NCI-H82 treated with DMSO at 0.1 percent for 48 hours (cell line): ENCODE results near the gene B4GALT5.

Experiments
- DNase-seq: peaks from one replicate; lab custom pipeline; 2025; ENCODE audit not compliant: unreplicated experiment; lab: John Stamatoyannopoulos, UW

The B4GALT5 gene

DNA sequence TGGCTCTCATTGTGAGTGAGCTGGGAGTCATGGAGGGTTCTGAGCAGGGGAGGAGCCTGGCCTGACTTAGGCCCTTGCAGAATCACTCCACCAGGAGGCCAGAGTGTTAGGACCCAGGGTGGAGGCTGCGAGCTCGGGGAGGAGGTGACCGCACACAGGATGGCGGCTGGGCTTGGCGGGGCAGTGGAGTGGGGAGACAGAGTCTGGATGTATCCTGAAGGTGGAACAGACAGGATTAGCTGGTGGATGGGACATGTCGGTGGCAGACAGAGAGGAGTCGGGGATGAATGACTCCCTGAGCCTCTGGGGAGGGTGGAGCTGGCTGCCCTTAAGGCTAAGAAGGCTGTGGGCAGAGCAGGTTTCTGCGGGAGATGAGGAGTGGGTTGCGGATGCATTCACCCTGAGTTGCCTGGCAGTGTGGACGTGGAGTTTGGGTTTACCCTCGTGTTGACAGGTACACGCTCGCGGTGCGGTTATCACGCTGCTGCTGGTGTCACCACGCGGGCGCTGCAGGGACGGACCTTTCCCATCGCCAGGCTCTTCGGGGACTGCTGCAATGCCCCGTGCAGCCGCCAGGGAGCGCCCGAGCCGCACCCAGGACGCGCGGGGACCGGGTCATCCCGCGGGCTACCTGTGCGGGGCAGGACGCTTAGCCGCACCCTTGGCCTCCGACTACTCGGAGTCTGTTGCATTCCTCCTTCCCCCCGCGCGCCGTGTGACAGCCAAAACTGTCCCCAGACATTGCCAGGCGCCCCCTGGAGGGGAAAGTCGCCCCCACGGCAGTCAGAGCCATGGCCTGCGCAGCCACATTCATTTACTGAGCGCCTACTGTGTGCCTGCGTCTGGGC is 102.8 kb downstream of the B4GALT5 start:
- DNase-seq = peak; percentile 35

DNA sequence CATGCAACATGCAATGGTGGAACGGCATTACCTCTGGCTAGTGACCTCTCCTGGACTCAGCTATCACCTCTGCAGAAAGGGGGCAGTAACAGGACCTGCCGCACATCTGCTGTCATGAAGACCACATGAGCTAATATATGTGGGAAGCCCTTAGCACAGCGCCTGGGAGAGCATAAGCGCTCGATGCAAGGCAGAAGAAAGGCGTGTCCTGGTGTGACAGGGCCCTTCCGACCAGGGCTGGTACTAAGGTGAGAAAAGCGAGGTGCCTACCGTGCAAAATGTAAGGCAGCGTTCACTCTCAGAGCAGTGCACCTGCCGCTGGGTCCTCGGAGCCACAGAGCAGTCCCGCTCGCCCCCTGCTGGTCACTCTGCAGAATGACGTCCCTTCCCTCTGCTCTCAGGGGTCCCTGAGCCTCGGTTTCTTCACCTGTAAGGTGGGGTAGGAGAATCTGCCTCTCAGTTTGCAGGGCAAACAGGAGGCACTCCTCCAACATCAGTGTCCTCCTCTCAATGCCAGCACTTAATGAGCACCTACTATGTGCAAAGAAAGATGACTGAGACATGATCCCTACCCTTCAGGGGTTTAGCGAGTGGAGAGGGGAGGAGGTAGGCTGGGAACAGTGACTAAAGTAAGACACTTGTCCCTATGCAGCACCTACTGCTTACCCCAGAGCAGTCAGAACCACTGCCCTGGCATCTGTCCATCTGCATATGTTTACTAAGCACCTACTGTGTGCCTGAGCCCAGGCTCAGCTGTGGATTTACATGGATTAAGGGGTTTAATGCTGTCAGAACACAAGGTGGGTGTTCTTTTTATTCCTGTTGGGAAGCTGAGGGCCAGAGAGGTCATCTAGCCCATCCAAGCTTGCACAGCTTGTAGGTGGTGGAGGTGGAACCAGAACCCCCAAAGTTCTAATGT is 104.7 kb downstream of the B4GALT5 start:
- DNase-seq = peak; percentile 29

DNA sequence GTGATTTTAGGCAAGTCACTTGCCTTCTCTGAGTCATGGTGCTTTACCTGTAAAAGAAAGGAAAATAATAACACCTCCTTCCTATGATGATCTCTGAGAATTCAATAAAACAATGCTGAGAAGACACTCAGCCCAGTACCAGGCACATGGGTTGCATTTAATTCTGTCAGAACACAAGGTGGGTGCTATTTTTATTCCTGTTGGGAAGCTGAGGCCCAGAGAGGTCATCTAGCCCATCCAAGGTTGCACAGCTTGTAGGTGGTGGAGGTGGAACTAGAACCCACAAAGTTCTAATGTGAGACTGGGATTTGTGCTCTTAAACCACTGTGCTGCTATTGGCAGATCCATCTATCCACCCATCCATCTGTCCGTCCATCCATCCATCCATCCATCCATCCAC is 106.1 kb downstream of the B4GALT5 start:
- no peak for DNase-seq

DNA sequence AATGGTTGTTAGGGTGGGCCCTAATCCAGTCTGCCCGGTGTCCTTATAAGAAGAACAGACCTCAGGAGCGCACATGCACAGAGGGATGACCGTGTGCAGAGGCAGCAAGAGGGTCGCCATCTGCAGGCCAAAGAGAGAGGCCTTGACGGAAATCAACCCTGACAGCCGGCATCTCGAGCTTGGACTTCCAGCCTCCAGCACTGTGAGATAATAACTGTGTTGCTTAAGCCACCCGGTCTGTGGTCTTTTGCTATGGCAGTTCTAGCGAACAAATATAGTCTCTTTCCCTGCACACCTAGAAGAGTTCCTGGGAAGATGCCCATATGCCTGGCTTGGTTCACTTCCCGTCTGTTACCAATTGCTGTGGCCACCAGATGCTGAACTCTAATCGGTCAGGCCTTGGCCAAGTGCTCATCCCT is 110.5 kb downstream of the B4GALT5 start:
- DNase-seq = no peak

DNA sequence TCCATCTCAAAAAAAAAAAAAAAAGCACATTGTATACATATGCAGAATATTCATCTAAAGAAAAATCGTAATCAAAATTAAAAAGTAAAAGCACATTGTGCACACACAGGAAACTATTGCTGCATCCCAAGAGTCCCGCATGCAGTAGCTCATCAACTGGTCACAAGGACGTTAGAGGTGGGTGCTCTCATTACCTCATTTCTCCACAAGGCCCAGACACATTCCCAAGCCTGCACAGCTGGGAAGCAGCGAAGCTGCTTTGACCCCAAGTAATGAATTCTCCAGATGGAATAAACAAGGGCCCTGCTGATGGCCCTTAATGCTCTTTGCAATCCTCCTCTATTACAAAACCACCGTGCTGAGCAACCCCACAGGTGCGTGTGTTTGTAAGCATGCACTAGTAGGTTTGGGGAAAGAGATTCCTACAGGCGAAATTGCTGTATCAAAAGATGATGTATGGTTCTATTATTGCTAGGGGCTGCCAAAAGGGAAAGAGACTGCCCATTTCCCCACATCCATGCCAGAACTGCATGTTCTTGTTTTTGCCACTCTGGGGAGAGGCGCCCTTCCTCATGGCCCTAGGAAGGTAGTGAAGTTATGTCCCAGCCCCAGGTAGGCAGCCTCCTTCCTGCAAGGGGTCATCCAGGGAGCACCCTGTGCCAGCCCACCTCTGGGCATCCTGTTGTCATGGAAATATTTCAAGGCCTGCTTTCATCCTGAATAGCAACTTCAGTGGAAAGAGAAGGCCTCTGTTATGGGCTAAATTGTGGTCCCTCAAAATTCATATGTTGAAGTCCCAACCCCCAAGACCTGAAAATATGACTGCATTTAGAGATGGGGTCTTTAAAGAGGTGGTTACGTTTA is 111.1 kb downstream of the B4GALT5 start:
- no peak for DNase-seq

DNA sequence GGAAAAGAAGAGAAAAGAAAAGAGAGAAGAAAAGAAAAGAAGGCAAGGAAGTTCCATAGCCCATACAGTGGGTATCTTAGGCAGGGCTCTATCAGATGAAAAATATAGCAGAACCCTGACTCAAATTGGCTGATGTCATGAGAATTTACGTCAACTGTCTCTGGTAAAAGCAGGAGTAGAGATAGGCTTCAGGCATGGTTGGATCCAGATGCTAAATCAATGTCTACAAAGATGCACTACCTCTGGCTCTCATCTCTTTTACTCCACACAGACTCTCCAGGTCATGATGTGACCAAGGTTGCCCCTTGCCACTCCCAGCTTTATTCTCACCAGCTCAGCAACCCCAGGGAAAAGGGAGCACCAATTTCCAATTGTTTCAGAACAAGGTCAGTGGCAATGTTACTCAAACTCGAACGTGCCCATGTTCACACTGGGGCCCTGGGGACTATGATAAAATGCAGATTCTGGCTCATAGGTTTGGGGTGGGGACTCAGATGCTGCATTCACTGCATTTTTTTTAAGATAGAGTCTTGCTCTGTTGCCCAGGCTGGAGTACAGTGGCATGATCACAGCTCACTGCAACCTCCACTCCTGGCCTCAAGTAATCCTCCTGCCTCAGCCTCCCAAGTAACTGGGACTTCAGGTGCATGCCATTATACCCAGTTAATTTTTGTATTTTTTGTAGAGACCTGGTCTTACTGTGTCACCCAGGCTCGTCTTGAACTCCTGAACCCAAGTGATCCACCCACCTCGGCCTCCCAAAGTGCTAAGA is 112.3 kb downstream of the B4GALT5 start:
- DNase-seq = no peak

DNA sequence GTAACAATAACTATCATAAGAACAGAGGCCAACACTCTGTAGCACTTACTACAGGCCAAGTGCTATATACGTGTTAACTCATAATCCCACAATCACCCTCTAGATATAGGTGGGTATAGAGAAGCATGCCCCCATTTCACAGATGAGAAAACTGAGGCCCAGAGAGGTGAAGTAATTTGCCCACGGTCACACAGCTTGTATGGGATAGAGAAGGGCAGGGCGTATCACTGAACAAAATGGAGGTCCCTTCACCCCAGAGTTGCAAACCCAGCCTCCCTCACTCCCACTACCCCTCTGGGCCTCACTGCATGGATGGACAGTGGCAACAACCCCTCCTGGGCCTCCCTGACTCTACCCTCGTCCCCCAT is 113.9 kb downstream of the B4GALT5 start:
- no peak for DNase-seq

DNA sequence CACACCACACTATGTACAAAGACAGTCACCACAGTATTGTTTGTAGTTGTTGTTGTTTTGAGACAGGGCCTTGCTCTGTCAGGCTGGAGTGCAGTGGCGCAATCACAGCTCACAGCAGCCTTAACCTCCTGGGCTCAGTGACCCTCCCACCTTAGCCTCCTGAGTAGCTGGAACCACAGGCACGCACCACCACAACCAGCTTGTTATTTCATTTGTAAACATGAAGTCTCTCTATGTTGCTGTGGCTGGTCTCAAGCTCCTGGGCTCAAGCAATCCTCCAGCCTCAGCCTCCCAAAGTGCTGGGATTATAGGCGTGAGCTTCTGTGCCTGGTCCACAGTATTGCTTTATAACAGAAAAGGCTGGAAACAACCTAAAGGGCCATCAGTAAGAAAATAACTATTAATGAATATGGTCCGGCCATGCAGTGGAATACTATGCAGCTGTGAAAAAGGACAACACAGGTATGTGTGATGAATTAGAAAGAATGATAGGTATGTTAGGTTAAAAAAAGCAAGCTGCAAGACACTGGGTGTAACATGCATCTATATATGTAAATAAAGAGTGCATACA is 115.8 kb downstream of the B4GALT5 start:
- DNase-seq = no peak

DNA sequence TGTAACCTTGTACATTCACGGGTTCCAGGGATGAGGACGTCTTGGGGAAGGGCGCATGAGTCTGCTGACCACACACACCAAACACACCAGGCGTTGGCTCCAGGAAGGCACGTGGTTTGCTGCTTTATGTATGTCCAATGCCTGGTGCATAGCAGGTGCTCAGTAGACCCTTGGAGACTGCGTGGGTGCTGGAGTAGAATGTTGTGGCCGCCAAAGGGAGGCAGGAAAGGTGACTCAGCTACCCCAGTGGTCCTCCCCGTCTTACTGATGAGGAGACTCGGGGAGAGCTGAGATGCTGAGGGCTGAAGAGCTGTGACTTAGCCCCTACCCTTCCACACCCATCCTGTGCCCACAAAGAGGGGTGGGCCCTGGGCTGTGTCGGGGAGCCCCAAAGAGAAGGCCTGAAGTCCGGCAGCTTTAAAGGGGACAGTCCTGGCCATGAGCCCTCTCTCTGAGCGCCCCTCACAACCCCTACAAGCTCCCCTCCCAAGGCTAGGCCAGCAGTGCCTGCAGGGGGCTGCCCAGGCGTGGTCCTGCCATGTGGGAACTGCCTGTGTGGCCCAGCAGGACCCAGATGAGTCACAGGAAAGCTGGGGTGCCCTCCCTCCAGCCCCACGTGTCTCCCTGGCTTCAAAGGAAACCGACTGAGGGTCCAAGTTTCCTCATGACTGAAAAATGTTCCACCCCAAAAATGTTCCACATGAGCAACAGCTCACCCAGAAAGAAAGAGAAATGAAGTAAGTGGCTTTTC is 117.7 kb downstream of the B4GALT5 start:
- DNase-seq = no peak

DNA sequence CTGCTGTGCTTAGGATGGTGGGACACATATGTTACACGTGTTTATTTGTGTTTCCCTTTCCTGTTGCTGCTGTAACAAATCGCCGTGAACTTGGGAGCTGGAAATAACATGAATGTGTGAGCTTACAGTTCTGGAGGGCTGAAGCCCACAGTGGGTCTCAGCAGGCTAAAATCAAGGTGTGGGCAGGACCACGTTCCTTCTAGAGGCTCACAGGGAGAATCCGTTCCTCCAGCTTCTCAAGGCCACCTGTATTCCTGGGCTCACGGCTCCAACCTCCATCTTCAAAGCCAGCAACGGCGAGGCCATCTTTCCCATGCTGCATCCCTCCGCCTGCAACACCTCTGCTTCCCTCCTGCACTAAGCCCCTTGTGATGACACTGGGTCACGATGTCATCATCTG is 118.3 kb downstream of the B4GALT5 start:
- DNase-seq = no peak

DNA sequence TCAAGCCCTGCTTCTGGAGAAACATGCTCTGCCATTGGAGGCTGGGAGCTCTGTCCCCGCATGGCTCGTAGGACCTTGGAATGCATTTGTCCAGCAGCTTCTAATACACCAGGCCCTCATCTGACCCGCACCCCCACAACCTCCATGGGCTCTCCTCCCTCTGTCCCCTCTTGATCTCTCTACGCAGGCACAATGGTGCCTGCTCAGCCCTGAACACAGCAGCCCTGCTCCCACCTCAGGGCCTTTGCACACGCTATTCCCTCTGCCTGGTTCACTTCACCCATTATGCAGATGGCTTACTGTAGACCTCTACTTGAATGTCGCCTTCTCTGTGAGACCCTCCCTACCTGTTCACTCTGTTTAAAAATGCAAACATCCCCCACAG is 118.8 kb downstream of the B4GALT5 start:
- no peak for DNase-seq

DNA sequence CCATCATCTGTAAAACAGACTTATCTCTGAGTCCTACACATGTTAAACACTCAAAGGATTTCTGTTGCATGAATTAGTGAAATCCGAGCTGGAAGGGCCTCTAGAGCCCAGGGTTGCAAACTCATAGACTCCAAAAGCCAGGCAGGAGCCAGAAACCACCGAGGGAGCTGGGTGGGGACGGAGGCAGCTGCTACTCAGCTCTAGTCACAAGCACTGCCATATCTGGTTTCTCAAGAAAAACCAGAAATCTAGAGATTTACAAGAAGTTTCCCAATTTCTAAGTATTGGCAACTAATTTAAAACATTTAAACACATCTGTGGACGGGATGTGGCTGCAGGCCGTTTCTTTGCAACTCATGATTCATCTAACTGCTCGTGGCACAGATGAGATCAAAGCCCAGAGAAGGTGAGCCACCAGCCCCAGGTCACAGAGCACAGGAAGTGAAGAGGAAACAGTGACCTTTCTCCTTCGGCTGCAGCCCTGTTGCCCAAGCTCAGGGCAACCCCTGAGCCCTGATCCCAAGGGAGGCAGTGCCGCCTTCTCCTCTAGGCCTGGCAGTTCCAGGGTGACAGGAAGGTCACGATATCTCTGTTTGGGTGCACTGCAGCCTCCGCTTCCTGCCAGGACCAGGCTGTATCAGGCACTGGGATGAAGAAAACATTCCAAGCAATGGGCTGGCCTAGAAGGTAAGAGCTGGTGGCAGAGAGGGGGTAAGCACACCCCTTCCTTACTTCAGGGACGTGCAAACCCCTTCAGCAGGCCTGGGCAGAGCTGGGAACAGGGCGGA is 119.3 kb downstream of the B4GALT5 start:
- DNase-seq = no peak

DNA sequence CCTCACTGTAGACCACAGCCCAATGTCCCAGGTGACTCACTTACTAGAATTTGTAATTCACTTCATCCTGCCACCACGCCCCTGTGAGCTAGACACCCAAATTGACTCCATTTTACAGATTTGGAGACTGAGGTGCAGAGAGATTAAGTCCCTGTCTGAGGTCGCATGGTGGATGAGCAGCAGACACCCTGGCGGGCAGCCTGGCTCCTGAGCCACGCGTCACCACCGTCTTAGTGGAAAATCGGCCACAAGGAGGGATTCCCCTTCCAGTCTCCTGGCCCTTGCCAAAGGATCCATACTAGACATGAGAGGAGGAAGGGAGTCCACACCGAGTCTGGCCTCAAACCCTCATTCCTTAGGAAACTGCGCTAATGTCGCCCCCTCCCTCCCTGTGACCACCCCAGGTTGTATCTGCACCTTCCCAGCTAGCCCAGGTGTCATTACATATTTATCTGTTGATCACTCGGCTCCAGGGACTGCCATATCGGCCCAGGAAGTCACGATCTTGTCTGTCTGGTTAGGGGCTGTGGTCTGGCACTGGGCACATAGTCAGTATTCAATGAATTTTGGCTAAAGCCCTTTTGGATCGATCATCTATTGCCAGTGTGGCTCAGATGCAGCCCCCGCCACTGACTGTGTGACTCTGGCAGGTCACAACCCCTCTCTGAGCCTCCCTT is 120.1 kb downstream of the B4GALT5 start:
- no peak for DNase-seq

DNA sequence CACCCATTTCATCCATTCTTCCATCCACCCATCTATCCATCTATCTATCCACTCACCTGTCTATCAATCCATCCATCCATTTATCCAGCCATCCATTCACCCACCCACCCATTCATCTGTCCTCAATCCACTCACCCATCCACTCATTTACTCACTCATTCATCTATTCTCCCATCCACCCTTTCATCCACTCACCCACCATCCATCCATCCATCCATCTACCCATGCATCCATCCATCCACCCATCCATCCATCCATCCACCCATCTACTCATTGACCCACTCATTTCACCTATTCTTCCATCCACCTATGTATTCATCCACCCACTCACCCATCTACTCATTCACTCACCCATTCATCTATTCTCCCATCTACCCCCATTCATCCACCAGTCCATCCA is 121.6 kb downstream of the B4GALT5 start:
- DNase-seq = no peak

DNA sequence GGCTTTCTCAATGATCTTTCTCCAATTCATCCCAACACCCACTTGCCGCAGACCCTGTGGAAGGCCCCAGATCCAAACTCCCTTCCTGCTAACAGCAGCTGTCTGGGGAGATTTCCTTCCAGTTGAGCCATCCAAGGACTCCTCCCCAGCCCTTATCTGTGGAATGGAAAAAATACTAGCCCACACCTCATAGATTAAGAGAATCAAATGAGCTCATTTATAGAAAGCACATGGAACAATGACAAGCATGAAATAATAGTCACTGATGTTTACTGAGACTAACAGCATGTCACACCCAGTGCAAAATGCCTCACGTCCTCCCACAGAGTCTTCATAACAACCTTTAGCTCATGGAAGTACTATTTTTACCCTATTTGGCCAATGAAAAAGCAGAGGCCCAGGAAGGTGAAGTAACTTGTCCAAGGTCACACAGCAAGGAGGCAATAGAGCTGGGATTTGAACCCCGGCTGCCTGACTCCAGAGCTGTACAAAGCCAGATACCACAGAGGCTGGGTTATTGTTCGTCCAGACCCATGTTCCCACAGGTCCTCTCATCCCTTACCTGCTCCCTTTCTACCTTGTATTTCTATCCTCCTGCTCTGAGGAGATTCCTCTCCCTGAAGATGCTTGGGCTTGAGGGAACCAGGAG is 122.3 kb downstream of the B4GALT5 start:
- no peak for DNase-seq

DNA sequence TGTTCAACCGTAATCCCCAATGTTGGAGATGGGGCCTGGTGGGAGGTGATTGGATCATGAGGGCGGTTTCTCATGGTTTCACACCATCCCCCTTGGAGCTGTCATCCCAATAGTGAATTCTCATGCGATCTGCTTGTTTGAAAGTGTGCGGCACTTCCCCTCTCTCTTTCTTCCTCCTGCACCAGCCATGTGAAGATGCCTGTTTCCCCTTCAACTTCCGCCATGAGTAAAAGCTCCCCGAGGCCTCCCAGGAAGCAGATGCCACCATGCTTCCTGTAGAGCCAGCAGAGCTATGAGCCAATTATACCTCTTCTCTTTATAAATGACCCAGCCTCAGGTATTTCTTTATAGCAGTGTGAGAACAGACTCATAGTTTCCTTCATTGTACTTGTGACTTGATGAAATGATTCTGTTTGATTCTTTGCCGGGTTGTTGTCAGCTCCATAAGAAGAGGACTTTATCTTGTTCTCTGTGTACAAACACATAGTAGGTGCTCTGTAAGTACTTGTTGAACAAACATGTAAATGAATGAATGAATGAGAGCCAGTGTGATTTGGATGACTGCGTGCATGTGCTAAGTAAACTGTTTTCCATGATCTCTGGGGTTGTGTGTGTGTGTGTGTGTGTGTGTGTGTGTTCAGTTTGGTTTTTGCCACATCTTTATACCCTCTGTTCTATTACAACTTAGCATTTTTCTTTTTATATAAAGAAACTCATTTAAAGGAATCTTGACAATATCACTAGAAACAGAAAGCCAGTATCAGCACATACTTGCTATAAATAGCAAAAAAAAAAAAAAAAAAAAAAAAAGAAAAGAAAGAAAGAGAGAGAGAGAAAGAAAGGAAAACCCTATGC is 123.3 kb downstream of the B4GALT5 start:
- DNase-seq = no peak

DNA sequence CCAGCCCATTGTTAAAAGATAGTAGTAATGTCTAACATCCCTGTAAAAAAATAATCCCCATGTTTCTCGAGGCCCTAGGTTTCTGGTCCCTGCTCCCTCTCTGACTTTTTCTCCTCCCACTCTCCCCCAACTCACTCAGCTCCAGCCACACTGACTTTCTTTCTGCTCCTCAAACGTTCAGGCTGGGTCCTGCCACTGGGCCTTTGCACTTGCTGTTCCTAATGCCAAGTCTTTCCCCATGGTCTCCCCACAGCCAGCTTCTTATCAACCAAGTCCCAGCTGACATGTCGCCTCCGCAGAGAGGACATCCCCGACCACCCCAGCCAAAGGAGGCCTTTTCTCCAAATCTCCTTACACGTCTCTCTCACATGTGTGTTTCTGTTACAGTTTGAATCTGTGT is 123.9 kb downstream of the B4GALT5 start:
- no peak for DNase-seq
